HepG2 (cell line): ENCODE results near the gene GGA1. TPM values are rescaled to one million over a fixed set of nuclear protein-coding genes. Genes with fewer than 3 reads are reported as not detected.

Source experiments
- ARID2 ChIP-seq: sonication (generic); formaldehyde crosslinking; IDR thresholded peaks from 2 replicates; pipeline ENCODE4 v1.8.1; 2022; ENCODE audit warnings: mild to moderate bottlenecking, missing genetic modification reagents, borderline replicate concordance
- ARID4A ChIP-seq: sonication (generic); formaldehyde crosslinking; IDR thresholded peaks from 2 replicates; pipeline ENCODE4 v1.5.0; 2020; ENCODE audit warnings: mild to moderate bottlenecking, missing genetic modification reagents, borderline replicate concordance
- CAMTA2 ChIP-seq: sonication (generic); formaldehyde crosslinking; IDR thresholded peaks from 2 replicates; pipeline ENCODE4 v1.4.0; 2020; ENCODE audit warnings: mild to moderate bottlenecking, missing genetic modification reagents, borderline replicate concordance
- ERF ChIP-seq: IDR thresholded peaks from 2 replicates; pipeline ENCODE4 v1.6.1; 2018; ENCODE audit warnings: missing biosample characterization, missing genetic modification reagents
- GMEB2 ChIP-seq: IDR thresholded peaks from 2 replicates; pipeline ENCODE4 v1.6.1; 2016; ENCODE audit warnings: missing biosample characterization, missing genetic modification reagents, low read depth
- HINFP ChIP-seq: sonication (generic); formaldehyde crosslinking; IDR thresholded peaks from 2 replicates; pipeline ENCODE4 v1.4.0; 2020; ENCODE audit warnings: low read depth, mild to moderate bottlenecking, missing genetic modification reagents
- MTERF4 ChIP-seq: sonication (generic); formaldehyde crosslinking; IDR thresholded peaks from 2 replicates; pipeline ENCODE4 v1.8.0; 2023; ENCODE audit warnings: mild to moderate bottlenecking, missing genetic modification reagents
- MXI1 ChIP-seq: IDR thresholded peaks from 3 replicates; pipeline ENCODE4 v1.6.1; 2012; ENCODE audit warnings: low read depth, low read length, inconsistent platforms, borderline replicate concordance
- PRDM4 ChIP-seq: sonication (generic); formaldehyde crosslinking; IDR thresholded peaks from 2 replicates; pipeline ENCODE4 v1.9.0; 2021; ENCODE audit warnings: missing genetic modification reagents, borderline replicate concordance
- PREB ChIP-seq: sonication (generic); formaldehyde crosslinking; IDR thresholded peaks from 2 replicates; pipeline ENCODE4 v1.4.0; 2020; ENCODE audit warnings: missing genetic modification reagents
- ZNF232 ChIP-seq: sonication (generic); formaldehyde crosslinking; IDR thresholded peaks from 2 replicates; pipeline ENCODE4 v1.4.0; 2020; ENCODE audit warnings: missing genetic modification reagents, borderline replicate concordance
- ZNF260 ChIP-seq: sonication (generic); formaldehyde crosslinking; IDR thresholded peaks from 2 replicates; pipeline ENCODE4 v1.4.0; 2020; ENCODE audit warnings: missing genetic modification reagents, low read depth, mild to moderate bottlenecking, borderline replicate concordance
- ZNF549 ChIP-seq: sonication (generic); formaldehyde crosslinking; IDR thresholded peaks from 2 replicates; pipeline ENCODE4 v1.5.0; 2020; ENCODE audit warnings: missing genetic modification reagents
- ZNF672 ChIP-seq: sonication (generic); formaldehyde crosslinking; IDR thresholded peaks from 2 replicates; pipeline ENCODE4 v1.8.1; 2022; ENCODE audit warnings: missing genetic modification reagents
- ZNF740 ChIP-seq: sonication (generic); formaldehyde crosslinking; IDR thresholded peaks from 2 replicates; pipeline ENCODE4 v1.4.0; 2020; ENCODE audit warnings: missing genetic modification reagents
- polyA plus RNA-seq, 8 experiments: library from polyadenylated mRNA; depleted of rRNA in 3 of 8; stranded (reverse) in 7 of 8; unstranded in 1 of 8; fragments of >200 nt; fragmentation: Illumina TruSeq in 4 of 8; extraction: Trizol in 4 of 8; gene quantifications; 2 replicates each; pipeline versions ENCODE4 v1.2.1 to v1.2.3, GENCODE V29; 2011 to 2016; ENCODE audit warnings: low read depth in 4 of 8, missing spikeins in 1 of 8, mixed read lengths in 1 of 8; ENCODE audit not compliant: insufficient read depth in 1 of 8
- total RNA-seq, 5 experiments: library from RNA; depleted of rRNA; stranded (reverse); fragments of >200 nt; fragmentation: Illumina TruSeq; extraction: Trizol; gene quantifications; 2 replicates each; pipeline ENCODE4 v1.2.3, GENCODE V29; 2016; ENCODE audit warnings: low read depth in 1 of 5

The GGA1 gene
- total and polyA plus RNA-seq, 2 of the 13 experiments (the other 11 are each of a cell fraction or from before 2014, with no cell fraction given) = 29.1 to 87.2 TPM

- TF ChIP-seq GMEB2 (CRISPR knock-in tag) (no peak; the same call in 1 of the 2 replicates), ZNF232 (CRISPR knock-in tag) (no peak), HINFP (CRISPR knock-in tag) (no peak), MTERF4 (CRISPR knock-in tag) (no peak), ERF (CRISPR knock-in tag) (no peak), ARID2 (CRISPR knock-in tag) (no peak), CAMTA2 (CRISPR knock-in tag) (no peak), MXI1 (no peak), ARID4A (CRISPR knock-in tag) (peak; percentile 74; the same call in 1 of the 2 replicates), ZNF672 (no peak), PREB (CRISPR knock-in tag) (no peak), ZNF549 (CRISPR knock-in tag) (no peak), PRDM4 (CRISPR knock-in tag) (no peak), ZNF260 (no peak), ZNF740 (CRISPR knock-in tag) (no peak; the same call in 1 of the 2 replicates)
Observed at GRCh38 chr22:37633625-37634416, 25.2 kb downstream of the GGA1 start (continued).
